Gastroesophageal sphincter (tissue), 4 donors: Measurements from ENCODE around the gene IMMP2L. TPM values are rescaled to one million over a fixed set of nuclear protein-coding genes. Genes with fewer than 3 reads are reported as not detected.

Source experiments
- ATAC-seq: fragments of 150-250 bp; one replicate; pipeline ENCODE4 v1.9.1; 2016; ENCODE audit warnings: mild to moderate bottlenecking, moderate library complexity
- H3K27ac ChIP-seq, 4 donors: fragments of 200-600 bp; sonication (generic) in 3 of 4; 1 replicate in 3 of 4; 2 replicates in 1 of 4; pipeline ENCODE4 v1.5.1; 2016 to 2019
- H3K27me3 ChIP-seq: fragments of 200-600 bp; sonication (generic); one replicate; pipeline ENCODE4 v1.5.1; 2019
- H3K36me3 ChIP-seq, 2 donors: fragments of 200-600 bp; sonication (generic); one replicate each; pipeline ENCODE4 v1.5.1; 2019; ENCODE audit warnings: control low read depth in 1 of 2
- H3K4me1 ChIP-seq, 3 donors: fragments of 200-600 bp; sonication (generic); 1 replicate in 2 of 3; 2 replicates in 1 of 3; pipeline ENCODE4 v1.5.1; 2016 to 2019; ENCODE audit warnings: control low read depth in 2 of 3
- H3K4me3 ChIP-seq, 2 donors: fragments of 200-600 bp; sonication (generic); one replicate each; pipeline ENCODE4 v1.5.1; 2019; ENCODE audit warnings: mild to moderate bottlenecking in 1 of 2, moderate library complexity in 1 of 2
- H3K9me3 ChIP-seq, 3 donors: fragments of 200-600 bp; sonication (generic); one replicate each; pipeline ENCODE4 v1.5.1; 2017 to 2019; ENCODE audit warnings: control low read depth in 2 of 3
- CTCF ChIP-seq, 4 experiments: fragments of 200-600 bp in 2 of 4; fragments of 450-650 bp in 2 of 4; sonication (generic) in 1 of 4; IDR thresholded peaks; one replicate each; pipeline ENCODE4 v1.5.1; 2017 to 2019; ENCODE audit warnings: antibody characterized with exemption in 4 of 4, mild to moderate bottlenecking in 2 of 4, moderate library complexity in 2 of 4
- EP300 ChIP-seq: sonication (generic); formaldehyde crosslinking; IDR thresholded peaks from one replicate; pipeline ENCODE4 v1.6.1; 2017; ENCODE audit warnings: antibody characterized with exemption, mild to moderate bottlenecking
- POLR2A ChIP-seq, 2 donors: fragments of 450-650 bp; IDR thresholded peaks; one replicate each; pipeline ENCODE4 v1.6.1; 2017; ENCODE audit warnings: antibody characterized with exemption in 2 of 2, mild to moderate bottlenecking in 2 of 2, moderate library complexity in 1 of 2
- POLR2AphosphoS5 ChIP-seq: sonication (generic); formaldehyde crosslinking; IDR thresholded peaks from one replicate; pipeline ENCODE4 v1.6.1; 2017; ENCODE audit warnings: antibody characterized with exemption
- WGBS, 2 donors: methylation state at CpG; one replicate each; pipeline ENCODE4 v1.1.5; 2018; ENCODE audit warnings: low coverage in 1 of 2; 5-methylcytosine and 5-hydroxymethylcytosine counted together
- total RNA-seq, 4 donors: library from RNA; depleted of rRNA; stranded (reverse); fragments of >200 nt; gene quantifications; one replicate each; pipeline ENCODE4 v1.1.0, GENCODE V29; 2016

The IMMP2L gene
- total RNA-seq, 4 donors from 2014 or later: 13.6 to 38.5 (median 30.1) TPM

GRCh38 chr7:110922906-110923305 is 639.4 kb downstream of the IMMP2L start:
- Histone ChIP-seq H3K9me3 (no peaks in the 10 kb centered on the region), H3K27ac (peak overlapping the region in 1 of 4 donors; percentile 12), H3K4me3 (no peak overlapping the region), H3K27me3 (no peaks in the 10 kb centered on the region), H3K4me1 (peaks cover 10 to 42% (median 11%) of the 10 kb centered on the region in 3 donors), H3K36me3 (no peaks in the 10 kb centered on the region)
- whole genome bisulfite sequencing, 2 donors: 79 to 94% methylated on average over 3 of the region's 3 CpGs
- peak; percentile 58 for ATAC-seq
- TF ChIP-seq POLR2AphosphoS5 (no peak), EP300 (no peak), POLR2A (IDR thresholded peaks at IDR 0.05) (no peak), CTCF (IDR thresholded peaks at IDR 0.05) (no peak)

GRCh38 chr7:110921595-110922151 is 640.6 kb downstream of the IMMP2L start:
- Histone ChIP-seq H3K27ac (peak overlapping the region in 1 of 4 donors; percentile 0), H3K9me3 (no peaks in the 10 kb centered on the region), H3K4me3 (no peak overlapping the region), H3K27me3 (no peaks in the 10 kb centered on the region), H3K4me1 (peaks cover 10 to 51% (median 11%) of the 10 kb centered on the region in 3 donors), H3K36me3 (no peaks in the 10 kb centered on the region)
- no peak for ATAC-seq
- TF ChIP-seq CTCF (IDR thresholded peaks at IDR 0.05) (no peak), POLR2A (IDR thresholded peaks at IDR 0.05) (no peak), POLR2AphosphoS5 (no peak), EP300 (no peak)

- peaks cover 10 to 51% (median 11%) of the 10 kb centered on the region in 3 donors for H3K4me1 ChIP-seq
- no peaks in the 10 kb centered on the region for H3K36me3 ChIP-seq
- no peak for TF ChIP-seq POLR2AphosphoS5
- TF ChIP-seq POLR2A (IDR thresholded peaks at IDR 0.05): no peak
- no peak for TF ChIP-seq CTCF (IDR thresholded peaks at IDR 0.05)
- TF ChIP-seq EP300: no peak
- H3K4me3 ChIP-seq: no peak overlapping the region
- H3K27me3 ChIP-seq: no peaks in the 10 kb centered on the region
- no peaks in the 10 kb centered on the region for H3K9me3 ChIP-seq
- ATAC-seq: no peak
- H3K27ac ChIP-seq: no peak overlapping the region
- 69 to 75% methylated on average over 2 of the region's 2 CpGs for WGBS, 2 donors
Measured at GRCh38 chr7:110918949-110919548, 643.2 kb downstream of the IMMP2L start.

- Histone ChIP-seq H3K4me1 (peaks cover 0 to 20% (median 0%) of the 10 kb centered on the region in 3 donors), H3K27ac (no peak overlapping the region), H3K9me3 (no peaks in the 10 kb centered on the region), H3K36me3 (no peaks in the 10 kb centered on the region), H3K27me3 (no peaks in the 10 kb centered on the region), H3K4me3 (no peak overlapping the region)
- 80 to 100% methylated on average over 2 of the region's 2 CpGs for WGBS, 2 donors
- ATAC-seq: no peak
- TF ChIP-seq POLR2AphosphoS5: no peak
- no peak for TF ChIP-seq EP300
- TF ChIP-seq CTCF (IDR thresholded peaks at IDR 0.05): no peak
- no peak for TF ChIP-seq POLR2A (IDR thresholded peaks at IDR 0.05)
Measured at GRCh38 chr7:110914263-110914662, 648.0 kb downstream of the IMMP2L start.

- no peak for ATAC-seq
- no peak for TF ChIP-seq POLR2AphosphoS5
- no peak for TF ChIP-seq POLR2A (IDR thresholded peaks at IDR 0.05)
- no peak for TF ChIP-seq CTCF (IDR thresholded peaks at IDR 0.05)
- TF ChIP-seq EP300: no peak
- 81 to 94% methylated on average over 2 of the region's 2 CpGs for WGBS, 2 donors
Measured at GRCh38 chr7:110911632-110912031, 650.7 kb downstream of the IMMP2L start.

More at GRCh38 chr7:110911632-110912031, 650.7 kb downstream of the IMMP2L start:
- Histone ChIP-seq H3K27me3 (no peaks in the 10 kb centered on the region), H3K4me1 (peaks cover 0 to 30% (median 2%) of the 10 kb centered on the region in 3 donors), H3K27ac (no peak overlapping the region), H3K36me3 (no peaks in the 10 kb centered on the region), H3K9me3 (no peaks in the 10 kb centered on the region), H3K4me3 (no peak overlapping the region)
